Neuronal stem cell (in vitro differentiated cells): Measurements from ENCODE around the gene RWDD4.

Experiments used
- DNase-seq: peaks from one replicate; pipeline ENCODE4 v3.0.0-alpha.2; 2013; ENCODE audit warnings: low spot score
- H2AFZ ChIP-seq: one replicate; pipeline ENCODE4 v1.6.1; 2013; ENCODE audit warnings: mild to moderate bottlenecking, low read length, inconsistent platforms
- H2AK5ac ChIP-seq: 2 replicates; pipeline ENCODE4 v1.6.1; 2013; ENCODE audit warnings: low read depth, mild to moderate bottlenecking, inconsistent platforms, low read length, moderate library complexity, mixed read lengths
- H2BK120ac ChIP-seq: 2 replicates; pipeline ENCODE4 v1.6.1; 2013; ENCODE audit warnings: low read depth, mild to moderate bottlenecking, inconsistent platforms, low read length, moderate library complexity, mixed read lengths
- H2BK12ac ChIP-seq: one replicate; pipeline ENCODE4 v1.6.1; 2013; ENCODE audit warnings: low read length, inconsistent platforms
- H2BK15ac ChIP-seq: 2 replicates; pipeline ENCODE4 v1.6.1; 2013; ENCODE audit warnings: mild to moderate bottlenecking, low read length, inconsistent platforms, mixed read lengths
- H2BK5ac ChIP-seq: one replicate; pipeline ENCODE4 v1.6.1; 2013; ENCODE audit warnings: inconsistent platforms, mild to moderate bottlenecking, low read length, moderate library complexity
- H3K14ac ChIP-seq: one replicate; pipeline ENCODE4 v1.6.1; 2013; ENCODE audit warnings: low read length, inconsistent platforms
- H3K18ac ChIP-seq: 2 replicates; pipeline ENCODE4 v1.6.1; 2013; ENCODE audit warnings: low read length, inconsistent platforms
- H3K23ac ChIP-seq: 2 replicates; pipeline ENCODE4 v1.6.1; 2013; ENCODE audit warnings: low read depth, mild to moderate bottlenecking, mixed read lengths, low read length, inconsistent platforms; ENCODE audit not compliant: poor library complexity
- H3K27ac ChIP-seq: replicated peaks from 3 replicates; pipeline ENCODE4 v1.5.1; 2013; ENCODE audit warnings: low read length, inconsistent platforms
- H3K27me3 ChIP-seq, 3 experiments: 2 replicates each; pipeline ENCODE4 v1.6.1; 2013; ENCODE audit warnings: low read length in 3 of 3, mild to moderate bottlenecking in 2 of 3, inconsistent platforms in 1 of 3, low read depth in 1 of 3, mixed read lengths in 1 of 3, moderate library complexity in 1 of 3; ENCODE audit not compliant: control insufficient read depth in 3 of 3, insufficient read depth in 3 of 3
- H3K36me3 ChIP-seq, 2 donors: replicated peaks in 1 of 2; 2 replicates each; pipeline ENCODE4 v1.6.1; 2013; ENCODE audit warnings: low read length in 2 of 2; ENCODE audit not compliant: control insufficient read depth in 2 of 2, insufficient read depth in 2 of 2
- H3K4ac ChIP-seq: 2 replicates; pipeline ENCODE4 v1.6.1; 2013; ENCODE audit warnings: inconsistent platforms, mild to moderate bottlenecking, low read length, moderate library complexity
- H3K4me1 ChIP-seq, 2 donors: 1 replicate in 1 of 2; 2 replicates in 1 of 2; pipeline ENCODE4 v1.6.1; 2013; ENCODE audit warnings: low read length in 2 of 2, low read depth in 1 of 2; ENCODE audit not compliant: control insufficient read depth in 2 of 2, insufficient read depth in 1 of 2
- H3K4me2 ChIP-seq: one replicate; pipeline ENCODE4 v1.6.1; 2013; ENCODE audit warnings: mild to moderate bottlenecking, low read length, inconsistent platforms; ENCODE audit not compliant: insufficient read depth, poor library complexity, severe bottlenecking
- H3K4me3 ChIP-seq, 2 donors: 2 replicates each; pipeline ENCODE4 v1.5.1; 2013; ENCODE audit warnings: low read length in 2 of 2, mild to moderate bottlenecking in 2 of 2, inconsistent platforms in 1 of 2, moderate library complexity in 1 of 2
- H3K79me1 ChIP-seq: one replicate; pipeline ENCODE4 v1.6.1; 2013; ENCODE audit warnings: low read depth, mild to moderate bottlenecking, inconsistent platforms, low read length, moderate library complexity
- H3K9ac ChIP-seq: one replicate; pipeline ENCODE4 v1.6.1; 2013; ENCODE audit warnings: mild to moderate bottlenecking, low read depth, low read length, inconsistent platforms; ENCODE audit not compliant: poor library complexity
- H3K9me3 ChIP-seq, 2 donors: replicated peaks in 1 of 2; 2 replicates each; pipeline versions ENCODE3 to v1.6.1; 2013; ENCODE audit warnings: low read length in 2 of 2, mild to moderate bottlenecking in 2 of 2, inconsistent platforms in 1 of 2, low read depth in 1 of 2, mixed read lengths in 1 of 2, moderate library complexity in 1 of 2; ENCODE audit not compliant: control insufficient read depth in 2 of 2, insufficient read depth in 1 of 2
- H4K8ac ChIP-seq: one replicate; pipeline ENCODE4 v1.6.1; 2013; ENCODE audit warnings: low read depth, mild to moderate bottlenecking, inconsistent platforms, low read length, moderate library complexity
- H4K91ac ChIP-seq: one replicate; pipeline ENCODE4 v1.6.1; 2013; ENCODE audit warnings: low read length, low read depth, mild to moderate bottlenecking, inconsistent platforms; ENCODE audit not compliant: poor library complexity
- WGBS, 2 donors: extraction: QIAGEN DNeasy Blood & Tissue Kit; methylation state at CpG; one replicate each; pipeline ENCODE4 v1.1.7; 2013; ENCODE audit warnings: missing lambda C conversion rate in 2 of 2, mixed read lengths in 1 of 2; ENCODE audit not compliant: insufficient read length in 2 of 2, insufficient replicate concordance in 1 of 2; ENCODE audit errors: extremely low coverage in 2 of 2; 5-methylcytosine and 5-hydroxymethylcytosine counted together

The RWDD4 gene

DNA sequence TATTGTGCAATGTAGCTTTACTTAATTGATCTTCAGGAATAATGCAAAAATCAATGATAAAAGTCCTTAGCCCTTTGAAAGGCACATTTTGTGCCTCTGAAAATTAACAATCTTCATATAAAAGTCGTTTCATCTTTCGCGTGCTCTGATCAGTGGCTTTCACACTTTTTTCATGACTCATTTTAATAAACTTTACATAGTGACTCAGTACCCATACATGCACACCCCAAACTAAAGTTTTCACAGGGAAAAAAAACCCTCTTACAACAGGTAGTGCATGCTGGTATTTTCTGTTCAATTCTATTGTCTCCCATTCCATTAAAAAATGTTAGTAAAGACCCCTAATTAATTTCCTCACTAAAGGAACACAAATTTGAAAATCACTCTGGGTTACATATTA lies 21.5 kb downstream of the RWDD4 start:
- Histone ChIP-seq H3K27me3 (no peaks in the 10 kb centered on the region), H3K79me1 (no peaks in the 10 kb centered on the region), H3K14ac (no peak overlapping the region), H3K9ac (no peak overlapping the region), H3K36me3 (peaks cover 0 to 12% of the 10 kb centered on the region in 2 donors), H3K4ac (no peak overlapping the region), H3K4me3 (no peak overlapping the region), H3K9me3 (no peaks in the 10 kb centered on the region), H2BK5ac (no peak overlapping the region), H3K27ac (no peak overlapping the region), H3K23ac (no peak overlapping the region), H2BK12ac (no peak overlapping the region), H3K18ac (no peak overlapping the region), H2BK120ac (no peak overlapping the region), H3K4me1 (peaks cover 5% of the 10 kb centered on the region in 2 donors), H2AK5ac (no peak overlapping the region), H2BK15ac (no peak overlapping the region), H4K91ac (no peak overlapping the region), H3K4me2 (no peak overlapping the region), H4K8ac (no peak overlapping the region), H2AFZ (no peak overlapping the region)
- DNase-seq: no peak
- no CpG with 5 or more reads among the region's 3 CpGs for WGBS, 2 donors

DNA sequence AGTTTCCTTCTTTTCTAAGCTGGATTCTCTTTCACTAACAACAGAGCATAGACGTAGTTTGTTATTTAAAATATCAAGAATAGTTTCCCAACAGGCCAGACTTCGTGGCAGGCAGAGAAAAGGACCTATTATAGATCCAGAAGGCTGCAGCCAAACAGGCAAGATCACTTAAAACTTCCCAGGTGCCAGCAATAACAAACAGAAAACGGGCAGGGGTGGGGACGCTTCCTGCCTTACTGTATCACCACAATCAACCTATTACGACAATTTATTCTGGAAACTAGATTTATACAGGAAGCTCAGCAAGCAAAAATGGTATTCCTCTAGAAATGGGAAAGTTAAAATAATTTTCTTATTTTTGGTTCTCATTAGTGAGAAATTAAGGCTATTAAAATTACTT lies 22.1 kb downstream of the RWDD4 start:
- Histone ChIP-seq H3K14ac (no peak overlapping the region), H3K9me3 (no peaks in the 10 kb centered on the region), H3K4me2 (no peak overlapping the region), H3K27ac (no peak overlapping the region), H3K4me1 (peaks cover 5% of the 10 kb centered on the region in 2 donors), H2BK5ac (no peak overlapping the region), H3K79me1 (no peaks in the 10 kb centered on the region), H4K91ac (no peak overlapping the region), H2BK15ac (no peak overlapping the region), H2BK120ac (no peak overlapping the region), H2BK12ac (no peak overlapping the region), H2AFZ (no peak overlapping the region), H4K8ac (no peak overlapping the region), H3K36me3 (peaks cover 0 to 10% of the 10 kb centered on the region in 2 donors), H3K4ac (no peak overlapping the region), H3K23ac (no peak overlapping the region), H2AK5ac (no peak overlapping the region), H3K4me3 (no peak overlapping the region), H3K18ac (no peak overlapping the region), H3K27me3 (no peaks in the 10 kb centered on the region), H3K9ac (no peak overlapping the region)
- no CpG with 5 or more reads among the region's 5 CpGs for WGBS, 2 donors
- DNase-seq: no peak

DNA sequence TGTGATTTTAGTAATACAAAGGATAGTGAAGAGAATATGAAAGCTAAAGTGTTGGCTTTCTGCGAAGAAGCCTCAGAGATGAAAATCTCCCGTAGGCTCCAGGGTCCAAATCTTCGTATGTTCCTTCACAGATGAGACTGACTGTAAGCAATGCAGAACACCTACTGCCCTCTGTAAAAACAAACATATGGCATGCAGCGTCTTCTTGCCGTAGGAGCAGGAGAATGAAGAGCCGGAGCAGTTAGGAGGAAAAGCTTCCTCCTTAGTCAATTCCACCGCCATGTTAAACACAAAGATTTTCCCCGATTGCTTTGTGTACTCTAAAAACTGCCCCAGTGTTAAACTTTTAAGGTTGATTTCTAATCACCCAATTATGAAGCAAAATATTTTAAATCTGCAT lies 22.5 kb downstream of the RWDD4 start:
- Histone ChIP-seq H3K79me1 (no peaks in the 10 kb centered on the region), H2BK12ac (no peak overlapping the region), H2AK5ac (no peak overlapping the region), H2AFZ (peak overlapping the region; percentile 16), H3K36me3 (peaks cover 0 to 8% of the 10 kb centered on the region in 2 donors), H2BK15ac (no peak overlapping the region), H3K4me1 (peaks cover 5% of the 10 kb centered on the region in 2 donors), H3K4ac (no peak overlapping the region), H3K4me2 (no peak overlapping the region), H3K9ac (no peak overlapping the region), H3K9me3 (no peaks in the 10 kb centered on the region), H3K27me3 (no peaks in the 10 kb centered on the region), H2BK120ac (no peak overlapping the region), H3K4me3 (no peak overlapping the region), H4K8ac (no peak overlapping the region), H4K91ac (no peak overlapping the region), H3K27ac (no peak overlapping the region), H3K14ac (no peak overlapping the region), H3K18ac (no peak overlapping the region), H2BK5ac (no peak overlapping the region), H3K23ac (no peak overlapping the region)
- DNase-seq: no peak
- WGBS, 2 donors: no CpG with 5 or more reads among the region's 8 CpGs

GRCh38 chr4:183635741-183636140 lies 23.2 kb downstream of the RWDD4 start:
- no peak overlapping the region for H2BK5ac ChIP-seq
- H2BK120ac ChIP-seq: no peak overlapping the region
- no peak overlapping the region for H3K27ac ChIP-seq
- H2BK15ac ChIP-seq: no peak overlapping the region
- H3K4me1 ChIP-seq: peaks cover 5% of the 10 kb centered on the region in 2 donors
- H3K9ac ChIP-seq: no peak overlapping the region
- H3K4ac ChIP-seq: no peak overlapping the region
- no peaks in the 10 kb centered on the region for H3K27me3 ChIP-seq
- no peak overlapping the region for H4K8ac ChIP-seq
- H3K23ac ChIP-seq: no peak overlapping the region
- no peak for DNase-seq
- H3K79me1 ChIP-seq: no peaks in the 10 kb centered on the region
- peak overlapping the region; percentile 90 for H2AFZ ChIP-seq
- H3K4me3 ChIP-seq: no peak overlapping the region
- H2AK5ac ChIP-seq: no peak overlapping the region
- no peak overlapping the region for H2BK12ac ChIP-seq
- H3K4me2 ChIP-seq: no peak overlapping the region
- H3K14ac ChIP-seq: no peak overlapping the region
- no peaks in the 10 kb centered on the region for H3K9me3 ChIP-seq
- no peak overlapping the region for H3K18ac ChIP-seq
- H4K91ac ChIP-seq: no peak overlapping the region
- WGBS, 2 donors: 100% methylated on average over 1 of the region's 5 CpGs; no CpG with 5 or more reads in 1 of the 2 donors
- H3K36me3 ChIP-seq: peaks cover 0 to 5% of the 10 kb centered on the region in 2 donors
